ENCODE data around the gene SPEN. TPM values are rescaled to one million over a fixed set of nuclear protein-coding genes. Genes with fewer than 3 reads are reported as not detected.

SPEN gene
- total RNA-seq, 1 donor from 2014 or later: 35.0 TPM

GRCh38 chr1:15830258-15830657 lies 17.2 kb upstream of the SPEN start:
- H3K9ac ChIP-seq (ENCODE audit: low read length): no peak overlapping the region
- H3K4me3 ChIP-seq (ENCODE audit: insufficient read depth, low read depth, low read length): no peak overlapping the region
- Mint-ChIP-seq H3K36me3 (ENCODE audit: low read depth, unreplicated experiment) (peaks cover 2% of the 10 kb centered on the region), H3K27me3 (ENCODE audit: low read depth, unreplicated experiment) (no peaks in the 10 kb centered on the region), H3K4me1 (ENCODE audit: low read depth, unreplicated experiment) (peaks cover 9% of the 10 kb centered on the region), H3K9me3 (ENCODE audit: unreplicated experiment) (no peaks in the 10 kb centered on the region), H3K27ac (ENCODE audit: unreplicated experiment) (no peak overlapping the region), H3K4me3 (ENCODE audit: unreplicated experiment) (no peak overlapping the region)
- FAIRE-seq: no peak
- no peak overlapping the region for H3K4me2 ChIP-seq (ENCODE audit: low read length)
- H3K79me2 ChIP-seq (ENCODE audit: insufficient read depth, low read length): peaks cover 12% of the 10 kb centered on the region
- TF ChIP-seq EZH2 (IDR thresholded peaks at IDR 0.05; ENCODE audit: insufficient read depth, low read length) (no peak), CTCF (IDR thresholded peaks at IDR 0.05; ENCODE audit: insufficient read depth, low read depth, low read length) (no peak)
- DNase-seq (ENCODE audit: low read depth): no peak
- H3K27me3 ChIP-seq (ENCODE audit: insufficient read depth, low read length): no peaks in the 10 kb centered on the region
- no peak overlapping the region for H3K27ac ChIP-seq (ENCODE audit: low read depth, low read length)
- H3K4me1 ChIP-seq (ENCODE audit: insufficient read depth, low read length): no peaks in the 10 kb centered on the region
- no peaks in the 10 kb centered on the region for H3K9me3 ChIP-seq (ENCODE audit: insufficient read depth, low read depth, low read length)
- H2AFZ ChIP-seq (ENCODE audit: low read depth, low read length): no peak overlapping the region
- H4K20me1 ChIP-seq (ENCODE audit: insufficient read depth, low read length): no peaks in the 10 kb centered on the region
- no peaks in the 10 kb centered on the region for H3K36me3 ChIP-seq (ENCODE audit: insufficient read depth, low read length)

GRCh38 chr1:15833069-15833679 lies 14.3 kb upstream of the SPEN start:
- H3K36me3 Mint-ChIP-seq (ENCODE audit: low read depth, unreplicated experiment): peaks cover 3% of the 10 kb centered on the region
- no peak overlapping the region for H3K27ac Mint-ChIP-seq (ENCODE audit: unreplicated experiment)
- H3K4me2 ChIP-seq (ENCODE audit: low read length): peak overlapping the region; percentile 97
- no peaks in the 10 kb centered on the region for H3K4me1 ChIP-seq (ENCODE audit: insufficient read depth, low read length)
- H3K36me3 ChIP-seq (ENCODE audit: insufficient read depth, low read length): no peaks in the 10 kb centered on the region
- no peaks in the 10 kb centered on the region for H4K20me1 ChIP-seq (ENCODE audit: insufficient read depth, low read length)
- peak overlapping the region; percentile 97 for H3K9ac ChIP-seq (ENCODE audit: low read length)
- H3K9me3 Mint-ChIP-seq (ENCODE audit: unreplicated experiment): no peaks in the 10 kb centered on the region
- no peaks in the 10 kb centered on the region for H3K9me3 ChIP-seq (ENCODE audit: insufficient read depth, low read depth, low read length)
- DNase-seq (ENCODE audit: low read depth): no peak
- peaks cover 12% of the 10 kb centered on the region for H3K79me2 ChIP-seq (ENCODE audit: insufficient read depth, low read length)
- no peak overlapping the region for H2AFZ ChIP-seq (ENCODE audit: low read depth, low read length)
- no peak for FAIRE-seq
- H3K4me3 Mint-ChIP-seq (ENCODE audit: unreplicated experiment): peak overlapping the region; percentile 93
- TF ChIP-seq EZH2 (IDR thresholded peaks at IDR 0.05; ENCODE audit: insufficient read depth, low read length) (no peak), CTCF (IDR thresholded peaks at IDR 0.05; ENCODE audit: insufficient read depth, low read depth, low read length) (no peak)
- H3K27me3 Mint-ChIP-seq (ENCODE audit: low read depth, unreplicated experiment): no peaks in the 10 kb centered on the region
- H3K27ac ChIP-seq (ENCODE audit: low read depth, low read length): no peak overlapping the region
- peaks cover 10% of the 10 kb centered on the region for H3K4me1 Mint-ChIP-seq (ENCODE audit: low read depth, unreplicated experiment)
- peak overlapping the region; percentile 94 for H3K4me3 ChIP-seq (ENCODE audit: insufficient read depth, low read depth, low read length)
- no peaks in the 10 kb centered on the region for H3K27me3 ChIP-seq (ENCODE audit: insufficient read depth, low read length)

- peak overlapping the region; percentile 94 for H3K4me3 ChIP-seq (ENCODE audit: insufficient read depth, low read depth, low read length)
- peaks cover 12% of the 10 kb centered on the region for H3K79me2 ChIP-seq (ENCODE audit: insufficient read depth, low read length)
- no peaks in the 10 kb centered on the region for H3K36me3 ChIP-seq (ENCODE audit: insufficient read depth, low read length)
- H3K27me3 ChIP-seq (ENCODE audit: insufficient read depth, low read length): no peaks in the 10 kb centered on the region
- peak overlapping the region; percentile 6 for H2AFZ ChIP-seq (ENCODE audit: low read depth, low read length)
- no peaks in the 10 kb centered on the region for H4K20me1 ChIP-seq (ENCODE audit: insufficient read depth, low read length)
- Mint-ChIP-seq H3K4me1 (ENCODE audit: low read depth, unreplicated experiment) (peaks cover 10% of the 10 kb centered on the region), H3K9me3 (ENCODE audit: unreplicated experiment) (no peaks in the 10 kb centered on the region), H3K27ac (ENCODE audit: unreplicated experiment) (peak overlapping the region; percentile 93), H3K4me3 (ENCODE audit: unreplicated experiment) (peak overlapping the region; percentile 93), H3K27me3 (ENCODE audit: low read depth, unreplicated experiment) (no peaks in the 10 kb centered on the region), H3K36me3 (ENCODE audit: low read depth, unreplicated experiment) (peaks cover 3% of the 10 kb centered on the region)
- FAIRE-seq: peak; percentile 5
- H3K9ac ChIP-seq (ENCODE audit: low read length): peak overlapping the region; percentile 97
- no peak for TF ChIP-seq CTCF (IDR thresholded peaks at IDR 0.05; ENCODE audit: insufficient read depth, low read depth, low read length)
- no peak for TF ChIP-seq EZH2 (IDR thresholded peaks at IDR 0.05; ENCODE audit: insufficient read depth, low read length)
- peak overlapping the region; percentile 97 for H3K4me2 ChIP-seq (ENCODE audit: low read length)
- DNase-seq (ENCODE audit: low read depth): no peak
- no peaks in the 10 kb centered on the region for H3K4me1 ChIP-seq (ENCODE audit: insufficient read depth, low read length)
- H3K27ac ChIP-seq (ENCODE audit: low read depth, low read length): peak overlapping the region; percentile 98
- no peaks in the 10 kb centered on the region for H3K9me3 ChIP-seq (ENCODE audit: insufficient read depth, low read depth, low read length)
Measured at GRCh38 chr1:15833842-15834405, 13.6 kb upstream of the SPEN start.

Measured in astrocyte (in vitro differentiated cells and primary cell).